Nephron progenitor cell (in vitro differentiated cells): Measurements from ENCODE around the gene TP53.
"Not testable (repeated sequence)": the region's sequence is repeated elsewhere in the genome, so short reads cannot be mapped to it uniquely, and the experiment has no call there.

Experiments
- DNase-seq: peaks from one replicate; pipeline ENCODE4 v3.0.0; 2021
- H3K27ac Mint-ChIP-seq: 2 replicates; pipeline ENCODE4 v1.8.0; 2021; ENCODE audit warnings: mild to moderate bottlenecking, moderate library complexity, mixed read lengths
- H3K27me3 Mint-ChIP-seq: 2 replicates; pipeline ENCODE4 v1.8.0; 2021; ENCODE audit warnings: mild to moderate bottlenecking, low read depth, mixed read lengths; ENCODE audit not compliant: poor library complexity
- H3K36me3 Mint-ChIP-seq: 2 replicates; pipeline ENCODE4 v1.8.0; 2021; ENCODE audit warnings: low read depth, mixed read lengths
- H3K4me1 Mint-ChIP-seq: 2 replicates; pipeline ENCODE4 v1.8.0; 2021; ENCODE audit warnings: mixed read lengths
- H3K4me3 Mint-ChIP-seq: 2 replicates; pipeline ENCODE4 v1.8.0; 2021; ENCODE audit warnings: mild to moderate bottlenecking, moderate library complexity, mixed read lengths
- H3K9me3 Mint-ChIP-seq: 2 replicates; pipeline ENCODE4 v1.8.0; 2021; ENCODE audit warnings: mild to moderate bottlenecking, moderate library complexity, mixed read lengths
- CTCF ChIP-seq: fragments of 200-600 bp; sonication (generic); IDR thresholded peaks from 2 replicates; pipeline ENCODE4 v1.5.0; 2021; ENCODE audit warnings: antibody characterized with exemption

TP53 gene

GRCh38 chr17:7647018-7647417, 40.3 kb downstream of the TP53 start:
- no peaks in the 10 kb centered on the region for H3K9me3 Mint-ChIP-seq
- H3K36me3 Mint-ChIP-seq: no peaks in the 10 kb centered on the region
- no peak for DNase-seq
- no peak overlapping the region for H3K4me3 Mint-ChIP-seq
- H3K27ac Mint-ChIP-seq: no peak overlapping the region
- peaks cover 19% of the 10 kb centered on the region for H3K4me1 Mint-ChIP-seq
- TF ChIP-seq CTCF: no peak
- peaks cover 27% of the 10 kb centered on the region for H3K27me3 Mint-ChIP-seq

GRCh38 chr17:7646457-7646856, 40.8 kb downstream of the TP53 start:
- Mint-ChIP-seq H3K4me1 (peaks cover 21% of the 10 kb centered on the region), H3K27me3 (peaks cover 27% of the 10 kb centered on the region), H3K36me3 (no peaks in the 10 kb centered on the region), H3K9me3 (peaks cover 5% of the 10 kb centered on the region), H3K27ac (no peak overlapping the region), H3K4me3 (no peak overlapping the region)
- TF ChIP-seq CTCF: no peak
- DNase-seq: no peak

- peaks cover 27% of the 10 kb centered on the region for H3K27me3 Mint-ChIP-seq
- H3K9me3 Mint-ChIP-seq: peaks cover 5% of the 10 kb centered on the region
- no peak for TF ChIP-seq CTCF
- no peak overlapping the region for H3K27ac Mint-ChIP-seq
- no peak overlapping the region for H3K4me3 Mint-ChIP-seq
- no peaks in the 10 kb centered on the region for H3K36me3 Mint-ChIP-seq
- H3K4me1 Mint-ChIP-seq: peaks cover 11% of the 10 kb centered on the region
- no peak for DNase-seq
Measured at GRCh38 chr17:7644775-7645174, 42.5 kb downstream of the TP53 start.

- Mint-ChIP-seq H3K27me3 (peaks cover 20% of the 10 kb centered on the region), H3K27ac (peak overlapping the region; percentile 21), H3K4me1 (peaks cover 12% of the 10 kb centered on the region)
- not testable (repeated sequence) for DNase-seq, H3K4me3 Mint-ChIP-seq, H3K9me3 Mint-ChIP-seq, H3K36me3 Mint-ChIP-seq
Measured at GRCh38 chr17:7641635-7642034, 45.7 kb downstream of the TP53 start.

GRCh38 chr17:7640783-7641182, 46.5 kb downstream of the TP53 start:
- peaks cover 20% of the 10 kb centered on the region for H3K4me1 Mint-ChIP-seq
- no peak for TF ChIP-seq CTCF
- no peak overlapping the region for H3K27ac Mint-ChIP-seq
- H3K4me3 Mint-ChIP-seq: no peak overlapping the region
- peaks cover 20% of the 10 kb centered on the region for H3K27me3 Mint-ChIP-seq
- no peaks in the 10 kb centered on the region for H3K36me3 Mint-ChIP-seq
- no peak for DNase-seq
- peaks cover 5% of the 10 kb centered on the region for H3K9me3 Mint-ChIP-seq

- TF ChIP-seq CTCF: no peak
- H3K4me1 Mint-ChIP-seq: peaks cover 41% of the 10 kb centered on the region
- DNase-seq: no peak
- H3K4me3 Mint-ChIP-seq: no peak overlapping the region
- peaks cover 11% of the 10 kb centered on the region for H3K27me3 Mint-ChIP-seq
- H3K9me3 Mint-ChIP-seq: no peaks in the 10 kb centered on the region
- H3K36me3 Mint-ChIP-seq: no peaks in the 10 kb centered on the region
- peak overlapping the region; percentile 54 for H3K27ac Mint-ChIP-seq
Measured at GRCh38 chr17:7636163-7636562, 51.1 kb downstream of the TP53 start.
